Posterior cingulate gyrus (tissue), 11 donors: ENCODE data around the gene PTHLH.
A peak's percentile ranks its signal among the peaks of the same experiment; 100 is the strongest.

ENCODE experiments used
- DNase-seq, 10 donors: peaks; one replicate each; pipeline versions ENCODE4 v3.0.0 to v3.0.0-alpha.2; 2020 to 2021; ENCODE audit warnings: mixed read lengths in 3 of 10
- intact Hi-C: fragments of 100-400 bp; cut with DNase I; formaldehyde crosslinking; loops from one replicate; pipeline ENCODE4 v1.15.1; 2023

The PTHLH gene

DNA sequence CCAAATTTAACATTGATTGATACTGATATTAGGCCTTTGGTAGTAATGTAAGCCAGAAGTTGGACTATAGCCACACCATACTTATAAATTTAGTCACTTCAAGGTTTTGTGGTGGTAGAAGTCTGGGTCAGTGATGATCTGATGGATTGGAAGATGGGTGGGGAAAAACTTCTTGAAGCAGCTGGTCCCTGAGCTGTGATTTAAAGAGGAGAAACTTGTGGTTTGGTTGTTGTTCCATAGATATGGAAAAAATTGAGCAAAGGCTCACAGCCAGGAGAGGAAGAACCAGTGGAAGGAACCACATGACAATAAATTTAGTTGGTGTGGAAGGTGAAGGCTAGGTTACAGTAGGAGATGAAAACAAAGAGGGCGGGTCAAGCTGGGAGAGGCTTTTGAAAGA lies 26.1 kb downstream of the PTHLH start:
- intact Hi-C loops = loop anchor here (10.0 kb wide), 1 partner anchor 212 kb away; no protein-coding TSS in a partner anchor
- DNase-seq = no peak

DNA sequence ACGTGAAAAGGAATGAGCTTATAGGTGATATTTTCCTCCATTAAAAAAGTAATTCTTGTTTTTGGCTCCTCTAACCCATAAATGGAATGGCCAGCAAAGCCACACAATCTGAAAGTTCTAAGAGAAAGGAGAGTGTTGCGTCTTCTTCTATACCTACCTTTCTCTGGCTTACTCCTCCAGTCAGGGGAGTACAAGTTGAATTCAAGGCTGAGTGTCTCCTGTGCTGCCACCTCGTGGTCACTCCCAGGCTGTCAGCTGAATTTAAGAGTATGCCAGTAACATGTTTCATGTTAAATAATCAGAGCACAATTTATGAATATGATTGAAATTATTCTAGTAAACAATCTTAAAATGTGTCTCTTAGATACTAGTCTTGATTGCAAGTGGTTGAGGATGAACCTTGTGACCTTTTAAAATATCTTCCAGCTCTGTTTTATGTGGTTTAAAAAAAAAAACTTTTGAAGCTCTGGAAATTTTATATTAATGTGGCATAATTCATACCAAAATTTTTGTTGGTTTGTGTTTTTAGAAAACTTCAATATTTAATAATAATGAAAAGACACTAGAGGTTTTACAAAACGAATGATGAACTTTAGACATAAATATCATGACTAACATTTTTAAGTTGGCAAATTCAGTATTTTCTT lies 31.7 kb downstream of the PTHLH start:
- peak; percentile 22 to 94 (median 62) for DNase-seq

DNA sequence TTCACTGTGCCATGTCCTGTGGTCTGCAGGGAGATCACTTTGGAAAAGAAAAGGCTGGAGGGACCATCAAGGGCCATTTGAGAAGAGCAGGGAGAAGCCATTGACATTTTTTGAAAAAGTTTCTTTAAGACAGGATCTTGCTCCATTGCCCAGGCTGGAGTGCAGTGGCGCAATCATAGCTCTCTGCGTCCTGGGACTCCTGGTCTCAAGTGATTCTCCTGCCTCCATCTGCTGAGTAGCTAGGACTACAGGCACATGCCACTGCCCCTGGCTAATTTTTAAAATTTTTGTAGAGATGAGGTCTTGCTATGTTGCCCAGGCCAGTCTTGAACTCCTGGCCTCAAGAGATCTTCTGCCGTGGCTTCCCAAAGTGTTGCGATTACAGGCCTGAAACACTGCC lies 32.3 kb downstream of the PTHLH start:
- no peak for DNase-seq
- intact Hi-C loops = loop anchor here (10.0 kb wide), 1 partner anchor 205 kb away; no protein-coding TSS in a partner anchor

More for the DNA sequence above, 31.7 kb downstream of the PTHLH start:
- intact Hi-C loops = loop anchor here (10.0 kb wide), 1 partner anchor 206 kb away; no protein-coding TSS in a partner anchor

DNA sequence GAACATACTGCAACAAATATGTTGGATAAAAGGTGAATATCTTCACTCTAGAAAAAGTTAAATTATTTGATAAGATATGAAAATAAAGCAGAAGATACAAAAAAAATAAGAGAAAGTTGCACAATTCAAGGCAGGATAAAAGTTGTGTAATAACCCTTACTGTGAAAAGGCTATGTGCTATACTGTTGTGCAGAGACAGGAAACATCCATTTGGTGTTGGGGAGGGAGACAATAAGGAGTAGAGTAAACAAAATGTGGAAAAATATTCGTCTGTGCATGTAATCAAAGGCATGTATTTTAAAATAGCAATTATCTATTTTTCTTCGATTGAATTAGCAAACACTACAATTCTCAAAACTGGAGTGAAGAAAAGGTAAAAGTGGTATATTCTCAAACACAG lies 34.8 kb downstream of the PTHLH start:
- intact Hi-C loops = no loop called here
- DNase-seq = no peak

DNA sequence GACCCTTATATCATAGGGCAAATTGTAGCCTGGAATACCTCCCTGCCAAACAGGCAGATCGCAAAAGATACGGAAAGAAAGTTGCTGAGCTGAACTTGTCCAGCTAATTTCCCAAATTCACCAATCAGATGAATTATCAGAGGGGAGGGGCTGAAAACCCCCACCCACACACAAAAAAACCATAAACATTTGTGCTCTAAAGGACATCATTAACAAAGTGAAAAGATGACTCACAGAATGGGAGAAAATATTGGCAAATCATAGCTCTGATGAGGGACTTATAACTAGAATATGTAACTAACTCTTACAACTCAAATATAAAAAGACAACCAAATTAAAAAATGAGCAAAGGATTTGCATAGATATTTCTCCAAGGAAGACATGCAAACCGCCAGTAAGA lies 36.3 kb downstream of the PTHLH start:
- no peak for DNase-seq
- intact Hi-C loops = no loop called here

DNA sequence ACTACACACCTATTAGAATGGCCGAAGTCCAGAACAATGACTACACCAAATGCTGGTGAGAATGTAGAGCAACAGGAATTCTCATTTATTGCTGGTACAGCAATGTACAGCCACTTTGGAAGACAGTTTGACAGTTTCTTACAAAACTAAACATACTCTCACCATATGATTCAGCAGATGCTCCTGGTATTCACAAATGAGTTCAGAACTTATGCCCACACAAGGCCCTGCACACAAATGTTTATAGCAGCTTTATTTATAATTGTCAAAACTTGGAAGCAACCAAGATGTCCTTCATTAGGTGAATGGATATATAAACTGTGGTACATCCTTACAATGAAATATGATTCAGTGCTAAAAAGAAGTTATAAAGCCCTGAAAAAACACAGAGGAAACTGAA lies 38.3 kb downstream of the PTHLH start:
- intact Hi-C loops = no loop called here

DNA sequence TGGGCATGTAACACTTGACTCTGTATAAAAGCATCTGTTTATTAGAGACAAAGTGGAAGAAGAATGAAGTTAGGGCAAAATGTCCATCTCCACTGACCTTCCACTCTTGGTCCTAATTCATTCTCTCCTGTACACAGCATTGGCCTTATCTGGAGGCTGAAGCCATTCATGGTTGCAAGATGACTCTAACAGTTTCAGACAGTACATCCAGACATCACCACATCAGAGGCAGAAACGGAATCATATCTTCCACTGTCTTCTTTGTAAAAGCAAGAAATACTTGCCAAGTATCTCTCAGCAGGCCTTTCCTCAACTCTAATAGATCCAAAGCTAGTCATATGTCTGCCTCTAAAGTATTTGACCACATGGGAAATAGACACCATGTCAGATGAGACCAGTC lies 41.1 kb downstream of the PTHLH start:
- intact Hi-C loops = no loop called here
- DNase-seq = no peak

More for the DNA sequence above, 38.3 kb downstream of the PTHLH start:
- no peak for DNase-seq

DNA sequence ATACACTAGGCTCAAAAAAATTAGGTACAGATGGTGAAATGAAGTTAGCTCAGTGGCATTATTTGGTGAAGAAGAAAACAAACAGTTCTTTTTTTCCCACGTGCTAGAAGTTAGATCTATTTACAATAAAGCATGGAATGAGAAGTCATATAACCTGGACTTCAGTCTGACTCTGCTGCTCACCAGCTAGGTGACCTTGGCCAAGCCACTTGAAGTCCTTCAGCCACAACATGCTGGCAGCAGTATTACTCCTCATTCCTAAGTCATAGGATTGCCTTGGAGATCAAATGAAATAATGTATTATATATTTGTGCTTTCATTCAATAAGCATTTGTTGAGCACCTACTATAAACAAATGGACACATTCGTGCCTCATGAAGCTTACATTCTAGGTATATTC lies 45.2 kb downstream of the PTHLH start:
- no peak for DNase-seq

DNA sequence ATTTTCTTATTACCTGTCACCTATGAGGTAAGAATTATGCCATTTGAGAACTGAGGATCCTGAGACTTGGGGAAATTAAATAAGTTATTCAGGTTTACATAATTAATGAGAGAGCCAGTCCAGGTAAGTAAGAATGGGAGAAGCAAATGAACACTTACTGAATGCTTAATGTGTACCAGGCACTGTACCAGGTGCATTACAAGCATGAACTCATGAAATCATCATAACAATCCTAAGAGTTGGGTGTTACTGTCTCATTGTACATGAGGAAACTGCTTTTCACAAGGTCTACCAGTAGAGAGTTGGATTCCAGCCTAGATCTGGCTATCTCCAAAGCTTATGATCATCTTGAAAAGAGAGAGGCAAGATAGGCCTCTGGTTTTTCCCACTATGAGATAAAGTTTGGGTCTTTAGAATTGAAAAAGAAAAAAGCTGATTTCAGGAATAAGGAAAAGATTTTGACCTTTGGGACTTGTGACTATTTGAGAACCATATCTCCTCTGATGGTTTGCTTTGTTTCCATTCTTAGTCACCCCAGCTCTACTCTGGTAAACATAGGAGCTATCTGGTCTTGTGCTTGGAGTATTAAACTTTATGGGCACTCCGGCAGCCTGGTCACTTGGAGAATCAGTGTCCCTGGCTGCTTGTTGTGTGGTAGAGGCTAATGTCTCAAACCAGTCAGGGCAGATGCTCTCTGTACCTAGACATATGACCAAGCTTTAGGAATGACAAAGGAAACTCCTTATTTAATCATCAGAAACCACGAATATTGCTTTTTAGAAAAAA lies 48.0 kb downstream of the PTHLH start:
- intact Hi-C loops = no loop called here
- DNase-seq = no peak

More for the DNA sequence above, 45.2 kb downstream of the PTHLH start:
- intact Hi-C loops = no loop called here

DNA sequence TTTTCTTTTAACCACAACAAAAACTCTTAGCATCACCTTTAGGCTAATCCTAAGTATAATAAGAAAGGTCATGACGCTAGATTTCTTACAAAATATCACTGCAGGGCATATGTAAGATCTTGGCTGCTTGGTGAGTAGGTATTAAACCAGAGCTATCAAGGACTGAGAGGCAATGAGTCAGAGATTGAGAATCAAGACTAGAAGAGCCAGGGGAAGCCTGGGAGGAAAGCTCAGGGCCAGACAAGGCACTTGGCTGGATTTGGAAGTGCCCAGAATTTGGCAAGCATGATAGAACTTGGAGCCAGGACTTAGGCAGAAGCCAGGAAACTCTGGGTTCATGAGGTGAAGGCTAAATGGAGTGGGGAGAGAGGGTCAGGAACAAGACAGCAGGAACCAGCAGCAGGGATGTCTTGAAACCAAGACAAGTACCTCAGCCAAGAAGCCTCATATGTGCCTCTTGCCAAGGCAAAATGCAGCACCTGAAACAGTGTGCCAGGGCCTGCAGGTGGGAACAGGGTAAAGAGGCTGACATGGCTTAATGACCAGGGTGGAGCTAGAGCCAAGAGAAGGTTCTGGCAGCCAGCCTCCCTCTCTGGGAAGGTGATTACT lies 49.9 kb downstream of the PTHLH start:
- DNase-seq = peak in 1 of 10 donors; percentile 27
- intact Hi-C loops = no loop called here

DNA sequence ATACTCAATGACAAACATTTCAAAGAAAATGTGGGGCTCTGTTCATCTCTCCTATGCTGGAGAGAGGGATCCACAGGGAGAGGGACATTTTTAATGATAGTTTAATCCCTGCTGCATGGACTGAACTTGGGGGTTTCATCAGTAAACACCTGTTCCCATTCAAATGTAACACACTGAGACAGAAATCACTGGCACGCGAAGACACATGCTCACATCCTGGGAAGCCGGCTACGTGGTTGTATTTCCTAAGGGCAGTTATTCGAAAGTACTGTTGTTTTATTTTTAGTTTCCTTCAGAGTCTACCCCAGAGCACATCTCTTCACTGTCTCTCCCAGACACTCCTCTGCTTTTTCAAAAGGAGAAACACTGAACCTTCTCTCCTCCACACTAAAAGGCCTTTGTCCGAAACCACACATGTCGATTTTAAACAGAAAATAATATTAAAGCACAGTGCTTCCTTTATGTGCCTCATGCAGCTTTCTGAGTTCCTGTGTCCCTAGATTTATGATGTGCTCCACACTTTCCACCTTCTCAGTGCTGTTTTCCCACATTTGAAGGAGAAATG lies 52.8 kb downstream of the PTHLH start:
- peak in 1 of 10 donors; percentile 21 for DNase-seq
- intact Hi-C loops = no loop called here

DNA sequence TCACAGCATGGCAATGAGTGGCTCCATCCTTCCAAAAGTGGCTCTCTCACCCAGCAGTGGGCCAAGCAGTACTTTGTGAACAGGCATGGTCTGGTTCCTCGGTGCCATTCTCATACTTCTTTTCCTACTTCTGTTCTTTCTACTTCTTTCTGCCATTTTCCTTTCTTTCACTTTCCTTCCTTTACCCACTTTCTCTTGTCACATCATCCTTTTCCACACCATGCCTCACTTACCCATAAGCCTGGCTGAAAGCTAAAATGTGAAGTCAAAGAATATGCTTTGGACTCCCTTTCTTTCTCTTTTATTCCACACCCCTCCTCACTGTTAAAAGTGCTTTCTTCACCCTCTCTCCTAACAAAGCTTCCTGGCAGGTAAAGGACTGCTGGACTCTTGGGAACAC lies 57.0 kb downstream of the PTHLH start:
- no peak for DNase-seq

DNA sequence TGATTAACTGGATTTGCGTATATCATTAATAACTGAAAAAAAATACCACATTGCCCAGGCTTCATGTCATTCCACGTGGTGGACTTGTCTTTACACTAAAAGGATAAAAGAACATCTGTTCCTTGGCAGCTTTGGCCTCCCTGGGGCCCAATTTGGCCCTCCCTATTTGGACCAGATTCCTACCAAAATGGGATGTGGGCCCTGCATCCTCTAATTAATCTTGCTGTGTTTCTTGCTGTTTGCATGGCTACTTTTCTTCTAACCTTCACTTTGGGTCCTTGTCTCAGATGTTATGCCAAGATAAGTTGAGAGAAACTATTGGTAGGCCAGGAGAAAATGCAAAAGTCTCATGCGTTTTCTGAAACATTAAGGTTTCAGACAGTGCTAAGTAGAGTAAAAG lies 57.5 kb downstream of the PTHLH start:
- intact Hi-C loops = no loop called here
- DNase-seq = peak in 1 of 10 donors; percentile 18

More for the DNA sequence above, 57.0 kb downstream of the PTHLH start:
- intact Hi-C loops = no loop called here

DNA sequence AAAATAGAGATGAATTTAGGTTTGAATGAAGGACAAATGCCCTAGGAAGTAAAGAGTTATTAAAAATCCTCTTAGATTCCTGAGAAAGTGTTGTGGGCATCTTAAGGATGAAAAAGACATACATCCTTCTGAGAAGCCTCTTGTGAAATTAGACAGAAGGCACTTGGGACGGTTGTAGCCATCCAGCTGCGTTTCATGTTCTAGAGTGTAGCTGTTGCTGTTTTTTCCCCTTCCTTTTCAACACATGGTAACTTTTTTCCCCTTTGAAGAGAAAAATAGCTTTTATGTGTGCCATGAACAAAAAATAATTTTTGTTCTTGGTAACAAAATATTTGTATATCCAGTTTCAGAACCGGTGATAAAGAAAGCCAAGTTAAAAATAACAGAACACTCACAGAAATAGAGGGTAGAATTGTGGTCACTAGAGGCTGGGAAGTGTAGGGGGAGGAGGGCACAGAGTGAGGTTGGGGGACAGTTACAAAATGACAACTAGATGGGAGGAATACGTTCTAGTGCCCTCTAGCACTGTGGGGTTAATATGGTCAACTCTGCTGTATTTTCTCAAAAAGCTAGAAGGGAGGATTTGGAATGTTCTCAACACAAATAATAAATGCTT lies 58.4 kb downstream of the PTHLH start:
- no peak for DNase-seq
- intact Hi-C loops = no loop called here

DNA sequence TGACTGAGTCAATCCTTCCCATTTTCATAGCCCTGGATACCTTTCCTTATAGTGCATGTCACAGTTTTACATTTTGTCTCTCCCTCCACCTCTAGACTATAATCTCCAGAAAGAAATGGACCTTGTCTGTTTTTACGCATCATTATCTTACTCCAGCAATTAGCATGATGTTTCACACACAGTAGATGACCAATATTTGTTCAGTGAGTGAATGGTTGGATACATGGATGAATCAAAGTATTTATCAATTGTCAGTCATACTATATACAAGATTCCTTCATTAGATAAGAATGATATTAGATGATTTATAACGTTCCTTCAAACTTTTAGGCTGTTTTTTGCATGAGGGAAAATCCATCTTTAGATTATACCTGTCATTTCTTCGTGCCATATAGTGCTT lies 61.1 kb downstream of the PTHLH start:
- intact Hi-C loops = no loop called here
- DNase-seq = no peak
